HepG2 (cell line): Measurements from ENCODE around the gene FSCN2. TPM values are rescaled to one million over a fixed set of nuclear protein-coding genes. Genes with fewer than 3 reads are reported as not detected.

ENCODE experiments used
- ARID2 ChIP-seq: sonication (generic); formaldehyde crosslinking; IDR thresholded peaks from 2 replicates; pipeline ENCODE4 v1.8.1; 2022; ENCODE audit warnings: mild to moderate bottlenecking, missing genetic modification reagents, borderline replicate concordance
- ATF2 ChIP-seq: sonication (generic); formaldehyde crosslinking; IDR thresholded peaks from 2 replicates; pipeline ENCODE4 v1.4.0; 2020; ENCODE audit warnings: missing genetic modification reagents
- MED13 ChIP-seq: sonication (generic); formaldehyde crosslinking; IDR thresholded peaks from 2 replicates; pipeline ENCODE4 v1.5.0; 2020; ENCODE audit warnings: missing genetic modification reagents
- MED8 ChIP-seq: sonication (generic); formaldehyde crosslinking; IDR thresholded peaks from 2 replicates; pipeline ENCODE4 v1.8.1; 2023; ENCODE audit warnings: mild to moderate bottlenecking, missing genetic modification reagents; ENCODE audit not compliant: insufficient replicate concordance
- MLXIP ChIP-seq: sonication (generic); formaldehyde crosslinking; IDR thresholded peaks from 2 replicates; pipeline ENCODE4 v1.9.0; 2021; ENCODE audit warnings: missing genetic modification reagents, borderline replicate concordance
- NFYB ChIP-seq: sonication (generic); formaldehyde crosslinking; IDR thresholded peaks from 2 replicates; pipeline ENCODE4 v1.4.0; 2020; ENCODE audit warnings: missing genetic modification reagents
- PHF5A ChIP-seq: IDR thresholded peaks from one replicate; pipeline ENCODE4 v1.6.1; 2018; ENCODE audit warnings: low read depth, missing genetic modification reagents; ENCODE audit not compliant: unreplicated experiment
- SIN3B ChIP-seq: fragments of 150-350 bp; IDR thresholded peaks from 2 replicates; pipeline ENCODE4 v1.6.1; 2014; ENCODE audit warnings: low read length
- SMARCC2 ChIP-seq: fragments of 450-650 bp; IDR thresholded peaks from 2 replicates; pipeline ENCODE4 v1.6.1; 2017; ENCODE audit warnings: antibody characterized with exemption, mild to moderate bottlenecking
- SOX5 ChIP-seq: IDR thresholded peaks from 2 replicates; pipeline ENCODE4 v1.6.1; 2016; ENCODE audit warnings: borderline replicate concordance
- ZBTB2 ChIP-seq: sonication (generic); formaldehyde crosslinking; IDR thresholded peaks from 2 replicates; pipeline ENCODE4 v1.8.0; 2022; ENCODE audit warnings: low read depth, missing genetic modification reagents
- ZBTB37 ChIP-seq: sonication (generic); formaldehyde crosslinking; IDR thresholded peaks from 2 replicates; pipeline ENCODE4 v1.4.0; 2020; ENCODE audit warnings: mild to moderate bottlenecking, missing genetic modification reagents
- ZKSCAN5 ChIP-seq: sonication (generic); formaldehyde crosslinking; IDR thresholded peaks from 2 replicates; pipeline ENCODE4 v1.5.1; 2020; ENCODE audit warnings: mild to moderate bottlenecking, missing genetic modification reagents
- ZNF253 ChIP-seq: sonication (generic); formaldehyde crosslinking; IDR thresholded peaks from 2 replicates; pipeline ENCODE4 v1.8.0; 2022; ENCODE audit warnings: mild to moderate bottlenecking, missing genetic modification reagents, borderline replicate concordance
- ZNF260 ChIP-seq: sonication (generic); formaldehyde crosslinking; IDR thresholded peaks from 2 replicates; pipeline ENCODE4 v1.4.0; 2020; ENCODE audit warnings: missing genetic modification reagents, low read depth, mild to moderate bottlenecking, borderline replicate concordance
- polyA plus RNA-seq, 8 experiments: library from polyadenylated mRNA; depleted of rRNA in 3 of 8; stranded (reverse) in 7 of 8; unstranded in 1 of 8; fragments of >200 nt; fragmentation: Illumina TruSeq in 4 of 8; extraction: Trizol in 4 of 8; gene quantifications; 2 replicates each; pipeline versions ENCODE4 v1.2.1 to v1.2.3, GENCODE V29; 2011 to 2016; ENCODE audit warnings: low read depth in 4 of 8, missing spikeins in 1 of 8, mixed read lengths in 1 of 8; ENCODE audit not compliant: insufficient read depth in 1 of 8
- total RNA-seq, 5 experiments: library from RNA; depleted of rRNA; stranded (reverse); fragments of >200 nt; fragmentation: Illumina TruSeq; extraction: Trizol; gene quantifications; 2 replicates each; pipeline ENCODE4 v1.2.3, GENCODE V29; 2016; ENCODE audit warnings: low read depth in 1 of 5
- TF ChIP-seq, protein P1 (sequence below): IDR thresholded peaks from 2 replicates; pipeline ENCODE4 v1.6.1; 2016; ENCODE audit warnings: low read depth, control low read depth

The FSCN2 gene
- total and polyA plus RNA-seq, 2 of the 13 experiments (the other 11 are each of a cell fraction or from before 2014, with no cell fraction given): 0.09 TPM; not detected in 1

- TF ChIP-seq ZBTB2 (CRISPR knock-in tag): peak; percentile 48
- no peak for TF ChIP-seq PHF5A (CRISPR knock-in tag)
- TF ChIP-seq ZNF253 (CRISPR knock-in tag): no peak
- TF ChIP-seq MED13 (CRISPR knock-in tag): peak; percentile 82; the same call in 1 of the 2 replicates
- TF ChIP-seq SIN3B: 0 out of 2 replicates have a peak, but pooled peaks have one; percentile 42
- TF ChIP-seq ARID2 (CRISPR knock-in tag): no peak; the same call in 1 of the 2 replicates
- no peak for TF ChIP-seq SMARCC2
- TF ChIP-seq MED8 (CRISPR knock-in tag): peak; percentile 67
- TF ChIP-seq SOX5 (CRISPR knock-in tag): no peak
- TF ChIP-seq ZNF260 (CRISPR knock-in tag): no peak
- TF ChIP-seq MLXIP (CRISPR knock-in tag): peak; percentile 60; the same call in 1 of the 2 replicates
- peak; percentile 42; the same call in 1 of the 2 replicates for TF ChIP-seq ATF2
- TF ChIP-seq, protein P1, sequence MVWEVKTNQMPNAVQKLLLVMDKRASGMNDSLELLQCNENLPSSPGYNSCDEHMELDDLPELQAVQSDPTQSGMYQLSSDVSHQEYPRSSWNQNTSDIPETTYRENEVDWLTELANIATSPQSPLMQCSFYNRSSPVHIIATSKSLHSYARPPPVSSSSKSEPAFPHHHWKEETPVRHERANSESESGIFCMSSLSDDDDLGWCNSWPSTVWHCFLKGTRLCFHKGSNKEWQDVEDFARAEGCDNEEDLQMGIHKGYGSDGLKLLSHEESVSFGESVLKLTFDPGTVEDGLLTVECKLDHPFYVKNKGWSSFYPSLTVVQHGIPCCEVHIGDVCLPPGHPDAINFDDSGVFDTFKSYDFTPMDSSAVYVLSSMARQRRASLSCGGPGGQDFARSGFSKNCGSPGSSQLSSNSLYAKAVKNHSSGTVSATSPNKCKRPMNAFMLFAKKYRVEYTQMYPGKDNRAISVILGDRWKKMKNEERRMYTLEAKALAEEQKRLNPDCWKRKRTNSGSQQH: 0 out of 2 replicates have a peak, but pooled peaks have one; percentile 56
- no peak for TF ChIP-seq ZKSCAN5 (CRISPR knock-in tag)
- TF ChIP-seq NFYB (CRISPR knock-in tag): peak; percentile 56
- no peak for TF ChIP-seq ZBTB37
Observed at GRCh38 chr17:81512562-81513371, 15.4 kb upstream of the FSCN2 start, which contains the start of gene ACTG1 (continued).
